ENCODE data around the gene SUSD6. TPM values are rescaled to one million over a fixed set of nuclear protein-coding genes. Genes with fewer than 3 reads are reported as not detected.

The SUSD6 gene
- total RNA-seq, 2 donors from 2014 or later = 24.6 to 25.1 TPM

GRCh38 chr14:69672356-69672755 is 61.0 kb downstream of the SUSD6 start:
- no peaks in the 10 kb centered on the region for H3K9me3 ChIP-seq
- peaks cover 61% of the 10 kb centered on the region for H3K4me1 ChIP-seq
- no peak overlapping the region for H3K4me3 ChIP-seq
- WGBS, 2 donors = 62% methylated on average over 1 of the region's 1 CpG; no CpG with 5 or more reads in 1 of the 2 donors
- DNase-seq (no peak), ATAC-seq (no peak)
- H3K27ac ChIP-seq = peak overlapping the region; percentile 6 to 79 (median 68)
- no peak for TF ChIP-seq CTCF (IDR thresholded peaks at IDR 0.05)
- TF ChIP-seq POLR2A (IDR thresholded peaks at IDR 0.05) = no peak
- no peaks in the 10 kb centered on the region for H3K36me3 ChIP-seq (replicated peaks in 1 of 2; ENCODE audit: insufficient read depth in 1 of 2, low read depth in 2 of 2)
- intact Hi-C loops (cut with DNase I) = no loop called here
- no peaks in the 10 kb centered on the region for H3K27me3 ChIP-seq

DNA sequence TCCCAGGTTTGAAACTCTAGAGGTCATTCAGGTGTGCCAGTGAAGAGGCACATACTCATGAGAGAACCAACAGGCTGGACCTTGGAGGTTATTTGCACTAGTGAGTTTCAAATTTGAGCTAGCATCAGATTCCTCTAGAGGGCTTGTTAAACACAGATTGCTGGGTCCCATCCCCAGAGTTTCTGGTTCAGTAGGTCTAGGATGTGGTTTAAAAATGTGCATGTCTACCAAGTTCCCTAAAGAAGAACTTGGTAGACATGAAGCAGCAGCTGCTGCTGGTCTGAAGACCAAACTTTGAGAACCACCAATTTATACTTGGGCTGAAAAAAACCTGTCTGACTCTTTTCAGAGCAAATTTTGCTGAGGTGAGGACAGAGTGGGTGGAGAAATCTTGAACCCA is 61.7 kb downstream of the SUSD6 start:
- no peak for DNase-seq
- TF ChIP-seq CTCF (IDR thresholded peaks at IDR 0.05) = no peak
- TF ChIP-seq POLR2A (IDR thresholded peaks at IDR 0.05) = no peak
- Histone ChIP-seq H3K9me3 (no peaks in the 10 kb centered on the region), H3K27me3 (no peaks in the 10 kb centered on the region), H3K4me3 (no peak overlapping the region), H3K4me1 (peaks cover 55% of the 10 kb centered on the region), H3K27ac (peak overlapping the region in 3 of 4 donors; percentile 63 to 79 (median 72)), H3K36me3 (replicated peaks in 1 of 2; ENCODE audit: insufficient read depth in 1 of 2, low read depth in 2 of 2) (no peaks in the 10 kb centered on the region)
- intact Hi-C loops (cut with DNase I) = no loop called here
- peak; percentile 5 for ATAC-seq

DNA sequence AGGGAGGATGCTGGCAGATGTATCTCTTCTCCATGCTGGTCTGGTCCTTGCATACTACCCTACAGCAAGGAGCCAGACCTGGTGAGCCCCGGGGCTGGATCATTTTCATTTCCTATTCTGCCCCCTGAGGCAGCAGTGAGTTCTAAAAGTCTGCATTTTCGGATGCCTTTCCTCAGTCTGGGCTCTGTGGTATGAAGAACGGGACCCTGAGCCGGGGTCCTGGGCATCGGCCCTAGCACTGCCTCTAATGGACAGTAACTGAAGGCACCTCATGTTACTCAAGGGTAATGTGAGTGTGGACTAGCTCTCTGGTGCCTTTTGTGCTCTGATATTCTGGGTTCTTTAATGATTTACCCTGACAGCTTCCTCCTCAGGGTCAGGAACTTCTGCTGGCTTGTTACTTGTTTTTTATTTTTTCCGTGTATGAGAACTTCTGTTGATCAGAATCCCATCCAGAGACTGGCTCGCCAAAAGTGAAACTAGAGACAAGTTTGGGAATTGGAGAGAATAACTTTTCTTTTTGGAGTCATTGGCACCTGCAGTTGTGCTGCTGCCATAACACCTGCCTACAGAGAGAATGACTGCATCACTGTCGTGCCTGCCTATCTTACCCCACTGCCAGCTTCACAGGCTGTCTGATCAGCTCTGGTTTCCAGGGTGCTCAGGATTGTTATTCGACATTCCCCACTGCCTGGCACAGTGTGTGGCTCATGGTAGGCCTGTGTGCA is 62.3 kb downstream of the SUSD6 start:
- peaks cover 55% of the 10 kb centered on the region for H3K4me1 ChIP-seq

GRCh38 chr14:69674546-69675244 is 63.3 kb downstream of the SUSD6 start:
- H3K27me3 ChIP-seq = no peaks in the 10 kb centered on the region
- DNase-seq (no peak), ATAC-seq (no peak)
- H3K27ac ChIP-seq = peak overlapping the region; percentile 46 to 79 (median 68)
- intact Hi-C loops (cut with DNase I) = no loop called here
- TF ChIP-seq POLR2A (IDR thresholded peaks at IDR 0.05) = no peak
- no peak for TF ChIP-seq CTCF (IDR thresholded peaks at IDR 0.05)
- peaks cover 55% of the 10 kb centered on the region for H3K4me1 ChIP-seq
- H3K36me3 ChIP-seq (replicated peaks in 1 of 2; ENCODE audit: insufficient read depth in 1 of 2, low read depth in 2 of 2) = no peaks in the 10 kb centered on the region
- WGBS, 2 donors = 38 to 57% methylated on average over 3 of the region's 3 CpGs
- no peaks in the 10 kb centered on the region for H3K9me3 ChIP-seq
- H3K4me3 ChIP-seq = no peak overlapping the region

More for the DNA sequence above, 62.3 kb downstream of the SUSD6 start:
- H3K4me3 ChIP-seq = no peak overlapping the region
- intact Hi-C loops (cut with DNase I) = no loop called here
- DNase-seq (peak in 2 of 4 donors; percentile 19 to 44), ATAC-seq (peak; percentile 76)
- 40 to 48% methylated on average over 9 of the region's 9 CpGs for WGBS, 2 donors
- peak overlapping the region; percentile 37 to 79 (median 68) for H3K27ac ChIP-seq
- TF ChIP-seq POLR2A (IDR thresholded peaks at IDR 0.05) (no peak), CTCF (IDR thresholded peaks at IDR 0.05) (no peak)
- H3K27me3 ChIP-seq = no peaks in the 10 kb centered on the region
- no peaks in the 10 kb centered on the region for H3K9me3 ChIP-seq
- no peaks in the 10 kb centered on the region for H3K36me3 ChIP-seq (replicated peaks in 1 of 2; ENCODE audit: insufficient read depth in 1 of 2, low read depth in 2 of 2)
